HEK293T (cell line): ENCODE results near the gene TCF7.

Experiments
- CTCF ChIA-PET: fragments of 350-600 bp; formaldehyde crosslinking; extraction: SDS; loops from one replicate; lab custom pipeline; 2021; ENCODE audit warnings: antibody characterized with exemption, inconsistent platforms; lab: Yijun Ruan, JAX
- POLR2A ChIA-PET: fragments of 350-600 bp; formaldehyde crosslinking; extraction: SDS; loops from one replicate; lab custom pipeline; 2020; ENCODE audit warnings: antibody characterized with exemption, inconsistent platforms; lab: Yijun Ruan, JAX
- DNase-seq: peaks from one replicate; pipeline ENCODE4 v3.0.0; 2012; ENCODE audit warnings: mixed read lengths; ENCODE audit errors: extremely low spot score
- ARNT ChIP-seq: fragments of 450-650 bp; IDR thresholded peaks from 2 replicates; pipeline ENCODE4 v1.6.1; 2017; ENCODE audit warnings: mild to moderate bottlenecking
- BHLHE40 ChIP-seq: fragments of 450-650 bp; IDR thresholded peaks from 2 replicates; pipeline ENCODE4 v1.6.1; 2016; ENCODE audit warnings: mild to moderate bottlenecking, moderate library complexity, borderline replicate concordance
- CTBP1 ChIP-seq: fragments of 450-650 bp; IDR thresholded peaks from 2 replicates; pipeline ENCODE4 v1.6.1; 2016; ENCODE audit warnings: borderline replicate concordance
- ELF4 ChIP-seq: fragments of 450-650 bp; IDR thresholded peaks from 2 replicates; pipeline ENCODE4 v1.6.1; 2017; ENCODE audit warnings: antibody characterized with exemption
- FOXA1 ChIP-seq: fragments of 450-650 bp; IDR thresholded peaks from 2 replicates; pipeline ENCODE4 v1.6.1; 2016; ENCODE audit warnings: mild to moderate bottlenecking
- FOXK2 ChIP-seq: fragments of 450-650 bp; IDR thresholded peaks from 2 replicates; pipeline ENCODE4 v1.6.1; 2016; ENCODE audit warnings: mild to moderate bottlenecking
- FOXM1 ChIP-seq: fragments of 450-650 bp; IDR thresholded peaks from 2 replicates; pipeline ENCODE4 v1.6.1; 2017; ENCODE audit warnings: mild to moderate bottlenecking, borderline replicate concordance
- HDGF ChIP-seq: fragments of 450-650 bp; IDR thresholded peaks from 2 replicates; pipeline ENCODE4 v1.6.1; 2017; ENCODE audit warnings: antibody characterized with exemption, borderline replicate concordance
- L3MBTL2 ChIP-seq: fragments of 450-650 bp; conservative IDR thresholded peaks from 2 replicates; pipeline ENCODE4 v1.6.1; 2016; ENCODE audit warnings: mild to moderate bottlenecking
- LEF1 ChIP-seq: fragments of 450-650 bp; IDR thresholded peaks from 2 replicates; pipeline ENCODE4 v1.6.1; 2017; ENCODE audit warnings: mild to moderate bottlenecking, borderline replicate concordance
- NFRKB ChIP-seq: fragments of 450-650 bp; IDR thresholded peaks from 2 replicates; pipeline ENCODE4 v1.6.1; 2016; ENCODE audit warnings: mild to moderate bottlenecking, moderate library complexity
- PKNOX1 ChIP-seq: fragments of 450-650 bp; IDR thresholded peaks from 2 replicates; pipeline ENCODE4 v1.6.1; 2016
- SP1 ChIP-seq: fragments of 450-650 bp; IDR thresholded peaks from 2 replicates; pipeline ENCODE4 v1.6.1; 2017
- SUZ12 ChIP-seq: fragments of 450-650 bp; IDR thresholded peaks from 2 replicates; pipeline ENCODE4 v1.6.1; 2016; ENCODE audit warnings: mild to moderate bottlenecking
- TARDBP ChIP-seq: fragments of 450-650 bp; IDR thresholded peaks from 2 replicates; pipeline ENCODE4 v1.6.1; 2016
- ZNF384 ChIP-seq: fragments of 450-650 bp; IDR thresholded peaks from 2 replicates; pipeline ENCODE4 v1.6.1; 2016

TCF7 gene

DNA sequence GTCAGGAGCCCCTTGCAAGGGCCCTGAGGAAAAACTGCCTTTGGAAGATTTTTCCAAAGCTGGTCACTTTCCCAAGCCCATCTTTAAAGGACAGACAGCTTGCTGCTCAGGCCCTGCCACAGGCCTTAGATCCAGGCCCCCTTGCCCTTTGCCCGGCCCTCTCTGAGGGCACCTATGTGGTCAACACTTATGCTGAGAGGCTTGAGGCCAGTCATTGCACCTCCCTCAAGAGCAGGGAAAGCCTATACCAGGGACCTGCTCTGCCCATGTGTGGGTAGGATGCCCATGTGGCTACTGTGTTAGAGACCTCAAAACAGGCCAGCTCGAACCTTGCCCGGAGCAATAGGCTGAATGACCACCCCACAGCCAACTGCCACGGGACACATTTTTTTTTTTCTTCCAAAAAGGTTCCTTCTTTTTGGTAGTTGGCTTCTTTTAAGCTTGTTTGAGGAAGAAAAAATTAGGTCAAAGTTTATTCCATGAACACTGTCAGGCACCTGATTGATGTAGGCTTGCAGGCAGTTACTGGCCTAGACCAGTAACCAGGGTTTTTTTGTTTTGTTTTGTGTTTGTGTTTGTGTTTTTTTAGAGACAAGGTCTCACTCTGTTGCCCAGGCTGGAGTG, 3.8 kb downstream of the TCF7 start:
- no peak for TF ChIP-seq FOXK2
- TF ChIP-seq HDGF: no peak
- no peak for TF ChIP-seq FOXM1
- TF ChIP-seq L3MBTL2: no peak
- TF ChIP-seq ARNT: no peak
- TF ChIP-seq ZNF384: no peak
- TF ChIP-seq NFRKB: no peak
- TF ChIP-seq TARDBP: no peak
- TF ChIP-seq BHLHE40: no peak
- no peak for TF ChIP-seq LEF1
- no peak for TF ChIP-seq ELF4
- TF ChIP-seq PKNOX1: no peak
- TF ChIP-seq CTBP1: no peak
- TF ChIP-seq SUZ12: no peak
- no peak for TF ChIP-seq FOXA1
- no peak for TF ChIP-seq SP1
- CTCF ChIA-PET: interaction anchor here (0.5 to 1.4 kb wide), 2 partner anchors 79 to 135 kb away, joined by 3 to 7 read pairs; no protein-coding TSS in a partner anchor
- DNase-seq: no peak
- POLR2A ChIA-PET: no interaction called here

DNA sequence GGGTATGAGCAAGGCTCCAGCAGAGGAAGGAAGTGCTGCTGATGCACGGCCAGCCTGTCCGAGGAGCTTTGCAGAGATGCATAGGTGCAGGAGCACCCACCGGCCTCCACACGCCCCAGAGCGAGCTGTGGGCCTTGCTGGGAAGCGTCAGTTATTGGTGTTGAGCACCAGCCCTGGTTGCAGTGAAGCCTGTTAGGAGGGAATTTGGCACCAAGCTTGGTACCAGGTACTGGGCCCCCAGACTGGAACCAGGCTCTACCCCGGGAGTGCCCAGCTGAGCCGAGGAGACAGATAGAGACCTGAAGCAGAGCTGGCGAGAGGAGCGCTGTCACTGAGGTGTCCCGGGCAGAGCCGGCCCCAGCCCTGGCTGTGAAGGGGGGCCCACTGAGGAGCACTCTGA, 5.2 kb downstream of the TCF7 start:
- DNase-seq: no peak

GRCh38 chr5:134120386-134121138, 6.1 kb downstream of the TCF7 start:
- POLR2A ChIA-PET: no interaction called here
- CTCF ChIA-PET: interaction anchor here (0.7 kb wide), 1 partner anchor 19 kb away, joined by 3 read pairs; no protein-coding TSS in a partner anchor
- no peak for TF ChIP-seq TARDBP
- TF ChIP-seq ARNT: no peak
- no peak for TF ChIP-seq PKNOX1
- TF ChIP-seq FOXA1: no peak
- no peak for TF ChIP-seq BHLHE40
- no peak for TF ChIP-seq L3MBTL2
- no peak for TF ChIP-seq FOXK2
- no peak for TF ChIP-seq HDGF
- TF ChIP-seq LEF1: no peak
- DNase-seq: no peak

More for the DNA sequence above, 5.2 kb downstream of the TCF7 start:
- TF ChIP-seq ELF4: no peak
- TF ChIP-seq LEF1: no peak
- no peak for TF ChIP-seq FOXK2
- no peak for TF ChIP-seq FOXM1
- TF ChIP-seq NFRKB: no peak
- no peak for TF ChIP-seq SP1
- no peak for TF ChIP-seq ARNT
- no peak for TF ChIP-seq BHLHE40
- no peak for TF ChIP-seq FOXA1
- no peak for TF ChIP-seq HDGF
- TF ChIP-seq SUZ12: no peak
- TF ChIP-seq ZNF384: no peak
- no peak for TF ChIP-seq L3MBTL2
- TF ChIP-seq TARDBP: no peak
- no peak for TF ChIP-seq CTBP1
- no peak for TF ChIP-seq PKNOX1
- CTCF ChIA-PET: interaction anchor here (0.7 kb wide), 1 partner anchor 20 kb away, joined by 3 read pairs; no protein-coding TSS in a partner anchor
- POLR2A ChIA-PET: no interaction called here

DNA sequence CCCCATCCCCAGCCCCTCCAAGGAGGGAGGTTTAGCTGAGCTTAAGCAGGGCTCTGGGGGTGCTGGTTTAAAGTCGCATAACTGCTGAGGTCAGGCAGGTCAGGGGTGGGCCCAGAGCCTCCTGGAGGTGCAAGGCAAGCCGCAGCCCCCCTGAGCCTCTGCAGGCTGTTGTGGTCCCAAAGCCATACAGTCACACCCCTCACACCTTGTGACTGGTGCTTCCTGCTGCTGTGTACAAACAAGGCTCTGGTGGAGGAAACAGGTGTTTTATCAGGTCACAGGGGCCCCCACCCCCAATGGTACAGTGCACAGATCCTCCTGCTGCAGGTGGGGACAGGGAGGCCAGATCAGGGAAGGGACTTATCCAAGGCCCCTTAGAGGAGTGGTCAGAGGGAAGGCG, 8.0 kb downstream of the TCF7 start:
- ChIA-PET POLR2A (no interaction called here), CTCF (no interaction called here)
- DNase-seq: no peak
- TF ChIP-seq LEF1 (no peak), HDGF (no peak), FOXK2 (no peak), ZNF384 (no peak), ARNT (no peak), L3MBTL2 (no peak), ELF4 (no peak), SP1 (no peak), BHLHE40 (no peak), NFRKB (no peak), FOXM1 (no peak), PKNOX1 (no peak), SUZ12 (no peak), FOXA1 (no peak), TARDBP (no peak), CTBP1 (no peak)

DNA sequence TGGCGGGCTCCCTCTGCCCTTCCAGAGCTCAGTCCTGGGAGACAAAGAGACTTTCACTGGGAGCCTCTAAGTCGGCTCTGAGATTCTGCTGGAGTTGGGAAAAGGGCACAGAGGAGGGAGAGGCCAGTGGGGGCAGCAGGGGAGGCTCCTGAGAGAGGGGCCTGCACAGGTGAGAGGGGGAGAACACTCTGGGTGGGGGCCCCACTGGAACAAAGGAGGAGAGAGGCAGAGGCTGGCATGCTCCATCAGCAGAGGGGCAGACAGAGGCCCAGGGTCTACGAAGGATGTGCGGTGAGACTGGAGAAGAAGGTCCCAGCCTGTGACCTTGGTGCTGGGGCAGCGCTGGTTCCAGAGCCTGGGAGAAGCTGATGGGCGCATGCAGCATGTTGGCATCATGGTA, 8.9 kb downstream of the TCF7 start:
- POLR2A ChIA-PET: no interaction called here
- CTCF ChIA-PET: interaction anchor here (2.8 kb wide), 1 partner anchor 17 kb away, joined by 10 read pairs; no protein-coding TSS in a partner anchor
- TF ChIP-seq ARNT (no peak), FOXA1 (no peak), ELF4 (no peak), SUZ12 (no peak), PKNOX1 (no peak), HDGF (no peak), NFRKB (no peak), FOXK2 (no peak), L3MBTL2 (no peak), ZNF384 (no peak), LEF1 (no peak), BHLHE40 (no peak), FOXM1 (no peak), CTBP1 (no peak)
- no peak for DNase-seq
